Measurements from ENCODE around the gene TNRC6B.

DNA sequence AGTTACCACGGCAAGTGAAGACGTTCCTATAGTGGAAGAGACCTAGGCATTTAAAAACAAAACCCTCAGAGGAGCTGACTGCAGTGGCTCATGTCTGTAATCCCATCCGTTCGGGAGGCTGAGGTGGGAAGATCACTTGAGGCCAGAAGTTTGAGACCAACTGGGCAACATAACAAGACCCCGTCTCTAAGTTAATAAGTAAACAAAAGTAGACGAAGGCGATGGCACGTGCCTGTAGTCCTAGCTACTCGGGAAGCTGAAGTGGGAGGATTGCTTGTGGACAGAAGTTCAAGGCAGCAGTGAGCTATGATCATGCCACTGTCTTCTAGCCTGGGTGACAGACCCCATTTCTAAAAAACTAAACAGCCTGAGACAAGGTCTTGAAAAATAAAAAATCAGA, 164.8 kb downstream of the TNRC6B start:
- TF ChIP-seq EZH2 (IDR thresholded peaks at IDR 0.05; ENCODE audit: low read length) = no peak
- TF ChIP-seq, protein P1, sequence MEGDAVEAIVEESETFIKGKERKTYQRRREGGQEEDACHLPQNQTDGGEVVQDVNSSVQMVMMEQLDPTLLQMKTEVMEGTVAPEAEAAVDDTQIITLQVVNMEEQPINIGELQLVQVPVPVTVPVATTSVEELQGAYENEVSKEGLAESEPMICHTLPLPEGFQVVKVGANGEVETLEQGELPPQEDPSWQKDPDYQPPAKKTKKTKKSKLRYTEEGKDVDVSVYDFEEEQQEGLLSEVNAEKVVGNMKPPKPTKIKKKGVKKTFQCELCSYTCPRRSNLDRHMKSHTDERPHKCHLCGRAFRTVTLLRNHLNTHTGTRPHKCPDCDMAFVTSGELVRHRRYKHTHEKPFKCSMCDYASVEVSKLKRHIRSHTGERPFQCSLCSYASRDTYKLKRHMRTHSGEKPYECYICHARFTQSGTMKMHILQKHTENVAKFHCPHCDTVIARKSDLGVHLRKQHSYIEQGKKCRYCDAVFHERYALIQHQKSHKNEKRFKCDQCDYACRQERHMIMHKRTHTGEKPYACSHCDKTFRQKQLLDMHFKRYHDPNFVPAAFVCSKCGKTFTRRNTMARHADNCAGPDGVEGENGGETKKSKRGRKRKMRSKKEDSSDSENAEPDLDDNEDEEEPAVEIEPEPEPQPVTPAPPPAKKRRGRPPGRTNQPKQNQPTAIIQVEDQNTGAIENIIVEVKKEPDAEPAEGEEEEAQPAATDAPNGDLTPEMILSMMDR (optimal IDR thresholded peaks at IDR 0.05 in 1 of 3, IDR thresholded peaks at IDR 0.05 in 1 of 3, conservative IDR thresholded peaks at IDR 0.05 in 1 of 3; ENCODE audit: extremely low read depth in 1 of 3, insufficient read depth in 2 of 3, low read length in 3 of 3) = no peak

All from keratinocyte (primary cell).